ENCODE measurements around the gene RICTOR. TPM values are rescaled to one million over a fixed set of nuclear protein-coding genes. Genes with fewer than 3 reads are reported as not detected.

Gene RICTOR
- total RNA-seq, 1 donor from 2014 or later = 23.6 TPM

DNA sequence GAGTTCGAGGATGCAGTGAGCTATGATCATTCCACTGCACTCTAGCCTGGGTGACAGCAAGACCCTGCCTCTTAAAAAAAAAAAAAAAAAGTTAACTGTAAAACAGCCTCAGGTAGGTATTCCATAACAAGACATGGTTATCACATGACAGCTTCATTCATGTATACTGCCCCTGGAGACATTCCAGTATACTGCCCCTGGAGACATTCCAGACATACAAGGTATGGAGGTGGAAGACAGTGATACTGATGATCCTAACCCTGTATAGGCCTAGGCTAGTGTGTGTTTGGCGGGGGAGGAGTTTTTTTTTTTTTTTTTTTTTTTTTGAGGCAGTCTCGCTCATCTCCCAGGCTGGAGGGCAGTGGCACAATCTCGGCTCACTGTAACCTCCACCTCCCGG, 105.5 kb downstream of the RICTOR start:
- H3K27me3 Mint-ChIP-seq (ENCODE audit: low read depth) = no peaks in the 10 kb centered on the region
- peaks cover 7% of the 10 kb centered on the region for H3K36me3 Mint-ChIP-seq (ENCODE audit: low read depth)
- no peaks in the 10 kb centered on the region for H3K9me3 Mint-ChIP-seq (ENCODE audit: low read depth)
- no peak overlapping the region for H3K27ac Mint-ChIP-seq (ENCODE audit: unreplicated experiment)
- TF ChIP-seq, protein P1, sequence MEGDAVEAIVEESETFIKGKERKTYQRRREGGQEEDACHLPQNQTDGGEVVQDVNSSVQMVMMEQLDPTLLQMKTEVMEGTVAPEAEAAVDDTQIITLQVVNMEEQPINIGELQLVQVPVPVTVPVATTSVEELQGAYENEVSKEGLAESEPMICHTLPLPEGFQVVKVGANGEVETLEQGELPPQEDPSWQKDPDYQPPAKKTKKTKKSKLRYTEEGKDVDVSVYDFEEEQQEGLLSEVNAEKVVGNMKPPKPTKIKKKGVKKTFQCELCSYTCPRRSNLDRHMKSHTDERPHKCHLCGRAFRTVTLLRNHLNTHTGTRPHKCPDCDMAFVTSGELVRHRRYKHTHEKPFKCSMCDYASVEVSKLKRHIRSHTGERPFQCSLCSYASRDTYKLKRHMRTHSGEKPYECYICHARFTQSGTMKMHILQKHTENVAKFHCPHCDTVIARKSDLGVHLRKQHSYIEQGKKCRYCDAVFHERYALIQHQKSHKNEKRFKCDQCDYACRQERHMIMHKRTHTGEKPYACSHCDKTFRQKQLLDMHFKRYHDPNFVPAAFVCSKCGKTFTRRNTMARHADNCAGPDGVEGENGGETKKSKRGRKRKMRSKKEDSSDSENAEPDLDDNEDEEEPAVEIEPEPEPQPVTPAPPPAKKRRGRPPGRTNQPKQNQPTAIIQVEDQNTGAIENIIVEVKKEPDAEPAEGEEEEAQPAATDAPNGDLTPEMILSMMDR (IDR thresholded peaks at IDR 0.05) = no peak
- no peak overlapping the region for H3K4me3 Mint-ChIP-seq (ENCODE audit: unreplicated experiment)
- no peaks in the 10 kb centered on the region for H3K4me1 Mint-ChIP-seq (ENCODE audit: low read depth)
- no peak for DNase-seq (ENCODE audit: low spot score)

DNA sequence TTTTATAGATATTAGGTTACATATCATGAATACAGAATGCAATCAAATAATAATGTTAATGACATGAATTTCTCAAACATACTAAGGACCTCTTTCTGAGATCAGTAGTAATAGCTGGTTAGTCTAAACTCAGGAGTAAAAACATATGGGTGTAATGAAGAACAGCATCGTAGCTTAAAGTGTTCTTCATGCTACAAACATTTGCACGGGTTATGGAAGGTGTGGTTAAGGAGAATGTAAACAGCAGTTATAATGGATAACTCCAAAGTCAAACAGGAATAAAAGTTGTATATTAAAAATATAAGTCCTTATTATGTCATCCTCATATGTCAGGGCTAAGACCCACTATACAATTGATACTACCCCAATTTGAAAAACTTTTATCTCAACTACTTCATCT, 112.5 kb downstream of the RICTOR start:
- no peaks in the 10 kb centered on the region for H3K4me1 Mint-ChIP-seq (ENCODE audit: low read depth)
- H3K27ac Mint-ChIP-seq (ENCODE audit: unreplicated experiment) = no peak overlapping the region
- H3K36me3 Mint-ChIP-seq (ENCODE audit: low read depth) = peaks cover 18% of the 10 kb centered on the region
- TF ChIP-seq, protein P1 (IDR thresholded peaks at IDR 0.05) = no peak
- H3K9me3 Mint-ChIP-seq (ENCODE audit: low read depth) = no peaks in the 10 kb centered on the region
- no peak for DNase-seq (ENCODE audit: low spot score)
- no peaks in the 10 kb centered on the region for H3K27me3 Mint-ChIP-seq (ENCODE audit: low read depth)
- H3K4me3 Mint-ChIP-seq (ENCODE audit: unreplicated experiment) = no peak overlapping the region

DNA sequence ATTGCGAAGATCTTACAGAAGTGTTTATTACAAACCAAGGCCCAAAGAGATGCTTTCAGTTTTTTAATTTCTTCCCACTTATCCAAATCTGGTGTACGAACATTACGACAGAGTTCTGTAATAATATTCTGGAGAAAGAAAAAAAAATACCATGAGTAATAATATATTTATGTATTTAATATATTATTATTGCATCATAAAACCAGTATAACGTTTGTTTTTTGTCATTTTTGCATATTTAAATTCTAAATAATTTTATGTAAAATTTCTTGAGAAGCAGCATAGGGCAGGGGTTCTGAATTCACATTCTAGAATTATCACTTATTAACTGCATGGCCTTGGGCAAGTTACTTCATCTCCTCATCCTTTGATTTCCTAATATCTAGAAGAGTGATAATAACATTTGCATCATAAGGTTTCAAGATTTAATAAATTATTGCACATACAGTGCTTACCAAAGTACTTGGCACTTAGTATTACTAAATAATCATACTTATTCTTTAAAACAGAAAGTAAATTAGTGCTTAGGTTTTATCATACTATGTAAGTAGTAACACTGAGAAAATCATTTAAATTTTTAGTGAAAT, 120.7 kb downstream of the RICTOR start:
- no peaks in the 10 kb centered on the region for H3K27me3 Mint-ChIP-seq (ENCODE audit: low read depth)
- TF ChIP-seq, protein P1 (IDR thresholded peaks at IDR 0.05) = no peak
- no peak overlapping the region for H3K4me3 Mint-ChIP-seq (ENCODE audit: unreplicated experiment)
- no peak overlapping the region for H3K27ac Mint-ChIP-seq (ENCODE audit: unreplicated experiment)
- no peaks in the 10 kb centered on the region for H3K9me3 Mint-ChIP-seq (ENCODE audit: low read depth)
- peaks cover 32% of the 10 kb centered on the region for H3K36me3 Mint-ChIP-seq (ENCODE audit: low read depth)
- peaks cover 6% of the 10 kb centered on the region for H3K4me1 Mint-ChIP-seq (ENCODE audit: low read depth)
- no peak for DNase-seq (ENCODE audit: low spot score)

DNA sequence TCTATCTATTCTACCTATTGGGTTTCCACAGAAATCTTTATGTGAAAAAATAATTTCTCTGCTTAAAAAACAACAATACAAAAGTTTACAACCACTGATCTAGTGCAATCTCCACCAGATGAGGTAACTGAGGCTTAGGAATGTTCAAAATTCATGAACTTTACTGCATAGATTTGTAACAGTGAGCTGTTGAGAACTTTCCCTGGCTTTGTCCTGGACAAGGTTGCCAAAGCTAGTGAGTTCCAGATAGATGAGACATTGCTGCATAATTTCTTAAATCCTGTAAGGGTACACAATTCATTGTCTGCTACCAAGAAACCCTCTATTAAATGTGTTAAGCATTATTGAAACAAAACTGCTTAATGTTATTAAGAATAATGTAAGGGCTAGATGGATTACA, 125.7 kb downstream of the RICTOR start:
- no peak for DNase-seq (ENCODE audit: low spot score)
- no peaks in the 10 kb centered on the region for H3K27me3 Mint-ChIP-seq (ENCODE audit: low read depth)

DNA sequence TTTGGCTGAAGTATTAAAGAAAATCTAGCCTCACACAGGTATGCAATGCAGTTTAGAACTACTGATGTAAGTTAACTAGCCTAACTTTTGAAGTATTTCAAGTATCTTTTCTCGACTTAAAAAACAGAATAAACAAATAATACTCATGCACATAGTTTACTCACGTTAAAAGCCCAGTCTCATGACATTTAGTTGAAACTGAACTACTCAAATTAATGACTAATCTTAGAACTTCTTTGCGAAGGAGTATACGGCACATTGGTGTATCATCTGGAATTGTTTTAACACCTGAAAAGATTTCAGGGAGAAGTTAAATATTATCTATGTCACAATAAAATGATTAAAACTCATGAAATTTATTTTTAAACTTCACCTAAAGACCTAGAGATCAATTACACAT, 129.9 kb downstream of the RICTOR start:
- no peak for DNase-seq (ENCODE audit: low spot score)
- Mint-ChIP-seq H3K36me3 (ENCODE audit: low read depth) (peaks cover 13% of the 10 kb centered on the region), H3K9me3 (ENCODE audit: low read depth) (no peaks in the 10 kb centered on the region), H3K27ac (ENCODE audit: unreplicated experiment) (no peak overlapping the region), H3K4me1 (ENCODE audit: low read depth) (no peaks in the 10 kb centered on the region), H3K4me3 (ENCODE audit: unreplicated experiment) (no peak overlapping the region), H3K27me3 (ENCODE audit: low read depth) (no peaks in the 10 kb centered on the region)
- TF ChIP-seq, protein P1 (IDR thresholded peaks at IDR 0.05) = no peak

More for the DNA sequence above, 125.7 kb downstream of the RICTOR start:
- Mint-ChIP-seq H3K36me3 (ENCODE audit: low read depth) (peaks cover 20% of the 10 kb centered on the region), H3K4me3 (ENCODE audit: unreplicated experiment) (no peak overlapping the region), H3K27ac (ENCODE audit: unreplicated experiment) (no peak overlapping the region), H3K9me3 (ENCODE audit: low read depth) (no peaks in the 10 kb centered on the region), H3K4me1 (ENCODE audit: low read depth) (no peaks in the 10 kb centered on the region)
- TF ChIP-seq, protein P1 (IDR thresholded peaks at IDR 0.05) = no peak

Data from chondrocyte (in vitro differentiated cells).